ENCODE data around the gene CYP11A1. TPM values are rescaled to one million over a fixed set of nuclear protein-coding genes. Genes with fewer than 3 reads are reported as not detected.

Gene CYP11A1
- total and polyA plus RNA-seq, 4 donors = 0.15 to 0.97 (median 0.69) TPM

DNA sequence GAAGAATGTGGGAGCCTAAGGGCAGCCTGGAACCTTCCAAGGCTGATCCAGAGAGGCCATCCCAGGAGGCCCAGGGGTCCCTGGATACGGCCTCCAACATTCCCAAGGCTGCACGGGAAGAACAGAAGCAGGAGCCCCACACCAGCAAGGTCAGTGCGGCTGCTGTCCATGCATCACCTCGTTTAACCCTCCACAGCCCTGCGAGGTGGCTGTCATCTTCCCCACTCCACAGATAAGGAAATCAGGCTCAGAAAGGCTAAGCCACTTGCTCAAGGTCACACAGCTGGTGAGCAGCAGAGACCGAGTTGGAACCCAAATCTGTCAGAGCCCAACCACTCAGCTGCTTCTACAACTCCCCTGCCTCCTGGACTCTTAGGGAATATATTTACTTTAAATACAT is 44.7 kb upstream of the CYP11A1 start:
- no peak overlapping the region for H3K4me3 ChIP-seq
- DNase-seq (no peak), ATAC-seq (ENCODE audit: insufficient read depth, low FRiP score) (no peak)
- no peak overlapping the region for H3K9ac ChIP-seq (ENCODE audit: insufficient read depth in 1 of 2, low read length in 2 of 2)
- no peak overlapping the region for H3K27ac ChIP-seq (ENCODE audit: low read depth in 1 of 2, low read length in 1 of 2)
- TF ChIP-seq, protein P1, sequence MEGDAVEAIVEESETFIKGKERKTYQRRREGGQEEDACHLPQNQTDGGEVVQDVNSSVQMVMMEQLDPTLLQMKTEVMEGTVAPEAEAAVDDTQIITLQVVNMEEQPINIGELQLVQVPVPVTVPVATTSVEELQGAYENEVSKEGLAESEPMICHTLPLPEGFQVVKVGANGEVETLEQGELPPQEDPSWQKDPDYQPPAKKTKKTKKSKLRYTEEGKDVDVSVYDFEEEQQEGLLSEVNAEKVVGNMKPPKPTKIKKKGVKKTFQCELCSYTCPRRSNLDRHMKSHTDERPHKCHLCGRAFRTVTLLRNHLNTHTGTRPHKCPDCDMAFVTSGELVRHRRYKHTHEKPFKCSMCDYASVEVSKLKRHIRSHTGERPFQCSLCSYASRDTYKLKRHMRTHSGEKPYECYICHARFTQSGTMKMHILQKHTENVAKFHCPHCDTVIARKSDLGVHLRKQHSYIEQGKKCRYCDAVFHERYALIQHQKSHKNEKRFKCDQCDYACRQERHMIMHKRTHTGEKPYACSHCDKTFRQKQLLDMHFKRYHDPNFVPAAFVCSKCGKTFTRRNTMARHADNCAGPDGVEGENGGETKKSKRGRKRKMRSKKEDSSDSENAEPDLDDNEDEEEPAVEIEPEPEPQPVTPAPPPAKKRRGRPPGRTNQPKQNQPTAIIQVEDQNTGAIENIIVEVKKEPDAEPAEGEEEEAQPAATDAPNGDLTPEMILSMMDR (IDR thresholded peaks at IDR 0.05; ENCODE audit: control extremely low read depth, extremely low read depth) = no peak
- no peaks in the 10 kb centered on the region for H3K27me3 ChIP-seq (ENCODE audit: control insufficient read depth in 3 of 3, insufficient read depth in 3 of 3, low read length in 2 of 3)
- H3K4me1 ChIP-seq (ENCODE audit: control insufficient read depth in 5 of 5, insufficient read depth in 5 of 5, low read length in 5 of 5) = peaks cover 0 to 3% (median 0%) of the 10 kb centered on the region in 5 donors
- WGBS, 2 donors = 71 to 86% methylated on average over 6 of the region's 6 CpGs
- peaks cover 0 to 8% (median 0%) of the 10 kb centered on the region in 4 donors for H3K36me3 ChIP-seq (ENCODE audit: control insufficient read depth in 4 of 4, insufficient read depth in 4 of 4, low read length in 4 of 4)
- H3K9me3 ChIP-seq (ENCODE audit: control insufficient read depth in 4 of 4, insufficient read depth in 3 of 4, low read length in 3 of 4) = no peaks in the 10 kb centered on the region

DNA sequence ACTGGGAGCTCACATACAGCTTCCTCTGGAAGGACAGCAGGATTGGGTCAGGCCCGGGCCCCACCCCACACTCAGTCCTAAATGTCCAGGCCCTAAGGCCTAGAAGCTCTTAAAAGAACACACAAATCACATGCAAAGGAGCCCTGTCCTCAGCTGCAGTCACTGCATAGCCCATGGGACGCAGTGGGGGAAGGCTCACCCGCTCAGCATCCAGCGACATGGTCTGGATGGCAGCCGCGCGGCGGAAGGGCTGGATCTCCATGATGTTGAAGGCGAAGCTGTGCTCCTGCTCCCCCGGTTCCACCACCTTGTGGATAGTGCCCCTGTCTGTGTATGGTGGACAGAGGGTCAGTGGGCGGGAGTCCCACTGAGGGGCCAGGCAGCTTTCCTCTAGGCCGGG is 44.2 kb upstream of the CYP11A1 start:
- TF ChIP-seq, protein P1 (IDR thresholded peaks at IDR 0.05; ENCODE audit: control extremely low read depth, extremely low read depth) = no peak
- no peak overlapping the region for H3K4me3 ChIP-seq
- DNase-seq (no peak), ATAC-seq (ENCODE audit: insufficient read depth, low FRiP score) (no peak)
- peaks cover 0 to 5% (median 0%) of the 10 kb centered on the region in 5 donors for H3K4me1 ChIP-seq (ENCODE audit: control insufficient read depth in 5 of 5, insufficient read depth in 5 of 5, low read length in 5 of 5)
- 93 to 96% methylated on average over 12 of the region's 12 CpGs for WGBS, 2 donors
- H3K9ac ChIP-seq (ENCODE audit: insufficient read depth in 1 of 2, low read length in 2 of 2) = no peak overlapping the region
- H3K36me3 ChIP-seq (ENCODE audit: control insufficient read depth in 4 of 4, insufficient read depth in 4 of 4, low read length in 4 of 4) = peaks cover 0 to 6% (median 0%) of the 10 kb centered on the region in 4 donors
- no peaks in the 10 kb centered on the region for H3K27me3 ChIP-seq (ENCODE audit: control insufficient read depth in 3 of 3, insufficient read depth in 3 of 3, low read length in 2 of 3)
- H3K9me3 ChIP-seq (ENCODE audit: control insufficient read depth in 4 of 4, insufficient read depth in 3 of 4, low read length in 3 of 4) = no peaks in the 10 kb centered on the region
- H3K27ac ChIP-seq (ENCODE audit: low read depth in 1 of 2, low read length in 1 of 2) = no peak overlapping the region

DNA sequence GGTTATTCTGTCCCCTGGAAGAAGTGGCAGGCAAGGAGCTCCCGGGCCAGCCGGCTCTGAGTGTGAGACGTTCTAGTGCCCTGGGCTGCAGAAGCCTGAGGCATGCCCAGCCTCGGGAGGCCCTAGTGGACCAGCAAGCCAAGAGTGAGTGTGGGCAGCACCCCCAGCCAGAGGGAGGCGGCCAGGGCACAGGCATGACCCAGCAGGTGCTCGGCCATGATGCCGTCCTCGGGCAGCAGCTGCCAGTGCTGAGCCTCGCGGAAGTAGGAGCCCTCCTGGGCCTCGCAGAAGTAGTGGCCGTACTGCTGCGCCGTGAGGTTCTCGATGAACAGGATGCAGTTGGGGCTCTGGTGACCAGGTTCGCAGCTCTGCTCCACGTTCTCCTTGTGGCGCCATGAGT is 43.1 kb upstream of the CYP11A1 start:
- no peak overlapping the region for H3K4me3 ChIP-seq
- no peak overlapping the region for H3K27ac ChIP-seq (ENCODE audit: low read depth in 1 of 2, low read length in 1 of 2)
- ATAC-seq (ENCODE audit: insufficient read depth, low FRiP score) (no peak), DNase-seq (no peak)
- 94 to 95% methylated on average over 18 of the region's 18 CpGs for WGBS, 2 donors
- H3K36me3 ChIP-seq (ENCODE audit: control insufficient read depth in 4 of 4, insufficient read depth in 4 of 4, low read length in 4 of 4) = peaks cover 0 to 6% (median 0%) of the 10 kb centered on the region in 4 donors
- no peak overlapping the region for H3K9ac ChIP-seq (ENCODE audit: insufficient read depth in 1 of 2, low read length in 2 of 2)
- no peaks in the 10 kb centered on the region for H3K9me3 ChIP-seq (ENCODE audit: control insufficient read depth in 4 of 4, insufficient read depth in 3 of 4, low read length in 3 of 4)
- peaks cover 0 to 5% (median 0%) of the 10 kb centered on the region in 5 donors for H3K4me1 ChIP-seq (ENCODE audit: control insufficient read depth in 5 of 5, insufficient read depth in 5 of 5, low read length in 5 of 5)
- TF ChIP-seq, protein P1 (IDR thresholded peaks at IDR 0.05; ENCODE audit: control extremely low read depth, extremely low read depth) = no peak
- no peaks in the 10 kb centered on the region for H3K27me3 ChIP-seq (ENCODE audit: control insufficient read depth in 3 of 3, insufficient read depth in 3 of 3, low read length in 2 of 3)

DNA sequence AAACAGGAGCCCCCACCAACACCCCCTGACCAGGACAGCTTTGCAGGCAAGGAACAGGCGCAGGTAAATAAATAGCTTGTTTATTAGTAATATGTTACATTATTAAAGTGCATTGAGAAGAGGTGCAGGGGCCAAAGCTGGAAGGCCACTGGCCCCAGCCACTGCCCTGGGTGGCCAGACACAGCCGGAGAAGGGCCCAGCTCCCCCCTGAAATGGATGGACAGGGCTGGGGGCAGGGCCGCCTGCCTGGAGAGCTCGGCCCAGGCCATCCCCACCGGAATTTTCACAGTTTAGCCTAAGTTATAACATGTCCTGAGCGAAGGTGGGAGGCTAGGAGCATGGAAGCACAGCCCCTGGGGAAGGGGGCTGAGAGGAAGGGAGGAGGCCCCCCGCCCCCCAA is 41.8 kb upstream of the CYP11A1 start:
- H3K9ac ChIP-seq (ENCODE audit: insufficient read depth in 1 of 2, low read length in 2 of 2) = no peak overlapping the region
- no peak overlapping the region for H3K4me3 ChIP-seq
- WGBS, 2 donors = 87 to 91% methylated on average over 7 of the region's 7 CpGs
- TF ChIP-seq, protein P1 (IDR thresholded peaks at IDR 0.05; ENCODE audit: control extremely low read depth, extremely low read depth) = no peak
- ATAC-seq (ENCODE audit: insufficient read depth, low FRiP score) (no peak), DNase-seq (no peak)
- H3K27me3 ChIP-seq (ENCODE audit: control insufficient read depth in 3 of 3, insufficient read depth in 3 of 3, low read length in 2 of 3) = no peaks in the 10 kb centered on the region
- no peaks in the 10 kb centered on the region for H3K9me3 ChIP-seq (ENCODE audit: control insufficient read depth in 4 of 4, insufficient read depth in 3 of 4, low read length in 3 of 4)
- H3K27ac ChIP-seq (ENCODE audit: low read depth in 1 of 2, low read length in 1 of 2) = no peak overlapping the region
- H3K4me1 ChIP-seq (ENCODE audit: control insufficient read depth in 5 of 5, insufficient read depth in 5 of 5, low read length in 5 of 5) = peaks cover 0 to 9% (median 0%) of the 10 kb centered on the region in 5 donors
- H3K36me3 ChIP-seq (ENCODE audit: control insufficient read depth in 4 of 4, insufficient read depth in 4 of 4, low read length in 4 of 4) = peaks cover 0 to 3% (median 0%) of the 10 kb centered on the region in 4 donors
